Cardiac septum (tissue), 1 donor: ENCODE results near the gene ROGDI. TPM values are rescaled to one million over a fixed set of nuclear protein-coding genes. Genes with fewer than 3 reads are reported as not detected.

Experiments
- DNase-seq: peaks from one replicate; pipeline ENCODE4 v3.0.0-alpha.2; 2020; ENCODE audit warnings: low spot score
- intact Hi-C: fragments of 100-400 bp; cut with DNase I; formaldehyde crosslinking; loops from one replicate; pipeline ENCODE4 v1.14.0; 2022
- total RNA-seq: library from RNA; stranded (reverse); fragmentation: NEBNext Ultra II Directional; extraction: Animal tissue kit (Norgen Biotek cat#: 25700); gene quantifications from one replicate; pipeline ENCODE4 v1.2.1, GENCODE V29; 2021
- donor health status: DM: no; HTN: no; CAD: no.

Gene ROGDI
- total RNA-seq, 1 donor from 2014 or later = 69.9 TPM

GRCh38 chr16:4825196-4825595, 22.8 kb upstream of the ROGDI start:
- no peak for DNase-seq
- intact Hi-C loops = no loop called here

- intact Hi-C loops = no loop called here
- no peak for DNase-seq
These were observed 18.2 kb upstream of the ROGDI start for GRCh38 chr16:4820652-4821051.

- DNase-seq = no peak
- intact Hi-C loops = no loop called here
These were observed 12.2 kb upstream of the ROGDI start for GRCh38 chr16:4814542-4815173.

GRCh38 chr16:4814046-4814445, 11.6 kb upstream of the ROGDI start:
- DNase-seq = no peak
- intact Hi-C loops = no loop called here

- no peak for DNase-seq
- intact Hi-C loops = no loop called here
These were observed 11.0 kb upstream of the ROGDI start for GRCh38 chr16:4813251-4814003.

GRCh38 chr16:4811773-4812172, 9.3 kb upstream of the ROGDI start:
- no peak for DNase-seq

GRCh38 chr16:4811242-4811641, 8.8 kb upstream of the ROGDI start:
- intact Hi-C loops = no loop called here

More at GRCh38 chr16:4811773-4812172, 9.3 kb upstream of the ROGDI start:
- intact Hi-C loops = no loop called here

GRCh38 chr16:4806280-4806679, 3.8 kb upstream of the ROGDI start:
- no peak for DNase-seq
- intact Hi-C loops = loop anchor here (10.0 kb wide), 3 partner anchors 71 to 149 kb away; partner anchors contain the start of genes ANKS3, DNAAF8, NUDT16L1 and SEC14L5

More at GRCh38 chr16:4811242-4811641, 8.8 kb upstream of the ROGDI start:
- DNase-seq = no peak

GRCh38 chr16:4805231-4805630, 2.8 kb upstream of the ROGDI start:
- no peak for DNase-seq
- intact Hi-C loops = loop anchor here (10.0 kb wide), 3 partner anchors 70 to 150 kb away; partner anchors contain the start of genes ANKS3, DNAAF8, NUDT16L1 and SEC14L5

GRCh38 chr16:4803898-4804762, 1.7 kb upstream of the ROGDI start:
- DNase-seq = no peak
- intact Hi-C loops = loop anchor here (10.0 kb wide), 3 partner anchors 69 to 151 kb away; partner anchors contain the start of genes ANKS3, DNAAF8, NUDT16L1 and SEC14L5

GRCh38 chr16:4803401-4803844, 990 bp upstream of the ROGDI start:
- no peak for DNase-seq
- intact Hi-C loops = loop anchor here (10.0 kb wide), 3 partner anchors 69 to 151 kb away; partner anchors contain the start of genes ANKS3, DNAAF8, NUDT16L1 and SEC14L5

- DNase-seq = peak; percentile 96
- intact Hi-C loops = loop anchor here (1.0 to 10.0 kb wide), 5 partner anchors 35 to 152 kb away; partner anchors contain the start of genes ANKS3, DNAAF8, NUDT16L1 and SEC14L5
These were observed 340 bp upstream of the ROGDI start for GRCh38 chr16:4802659-4803287.

GRCh38 chr16:4801051-4801961, 1.1 kb downstream of the ROGDI start:
- DNase-seq = no peak
- intact Hi-C loops = loop anchor here (10.0 kb wide), 3 partner anchors 67 to 153 kb away; partner anchors contain the start of genes ANKS3, DNAAF8, NUDT16L1 and SEC14L5

GRCh38 chr16:4800290-4801041, 2.0 kb downstream of the ROGDI start:
- intact Hi-C loops = loop anchor here (10.0 kb wide), 3 partner anchors 66 to 154 kb away; partner anchors contain the start of genes ANKS3, DNAAF8, NUDT16L1 and SEC14L5
- DNase-seq = peak; percentile 83

GRCh38 chr16:4799171-4799855, 3.1 kb downstream of the ROGDI start:
- DNase-seq = no peak
- intact Hi-C loops = no loop called here

- DNase-seq = no peak
- intact Hi-C loops = no loop called here
These were observed 4.0 kb downstream of the ROGDI start for GRCh38 chr16:4798456-4798855.

GRCh38 chr16:4797805-4798252, 4.6 kb downstream of the ROGDI start:
- intact Hi-C loops = no loop called here
- no peak for DNase-seq
